A172 (cell line): ENCODE measurements around the gene PPP2R5C. TPM values are rescaled to one million over a fixed set of nuclear protein-coding genes. Genes with fewer than 3 reads are reported as not detected.
"Not testable (repeated sequence)": the region's sequence is repeated elsewhere in the genome, so short reads cannot be mapped to it uniquely, and the experiment has no call there.

Experiments
- DNase-seq: peaks from one replicate; pipeline ENCODE4 v3.0.0-alpha.2; 2015; ENCODE audit warnings: low spot score
- total RNA-seq: library from RNA; depleted of rRNA; stranded (reverse); fragments of >200 nt; shearing (Covaris generic); gene quantifications from 2 replicates; pipeline ENCODE4 v1.2.3, GENCODE V29; 2014; rRNA removed

The PPP2R5C gene
- total RNA-seq, 1 experiment from 2014 or later: 106 TPM

GRCh38 chr14:101965770-101966722, 204.5 kb downstream of the PPP2R5C start:
- no peak for DNase-seq

DNA sequence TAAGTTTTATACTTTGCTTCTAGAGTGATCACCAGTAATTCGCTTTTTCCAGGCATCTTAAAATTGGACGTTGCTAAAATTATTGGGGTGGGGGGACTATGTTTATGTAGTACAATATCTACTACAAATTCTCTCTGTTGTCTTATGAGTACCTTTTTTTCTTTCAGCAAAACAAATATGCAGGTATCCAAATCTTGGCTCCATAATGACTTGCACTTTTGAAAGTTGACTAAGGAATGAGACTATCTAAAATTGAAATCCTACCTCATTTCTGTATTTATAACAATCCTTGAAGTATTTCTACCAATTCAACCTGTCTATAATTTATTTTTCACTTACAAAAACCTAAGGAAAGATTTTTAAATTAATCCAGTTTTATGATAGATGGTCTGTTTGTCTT, 205.2 kb downstream of the PPP2R5C start:
- DNase-seq: no peak

DNA sequence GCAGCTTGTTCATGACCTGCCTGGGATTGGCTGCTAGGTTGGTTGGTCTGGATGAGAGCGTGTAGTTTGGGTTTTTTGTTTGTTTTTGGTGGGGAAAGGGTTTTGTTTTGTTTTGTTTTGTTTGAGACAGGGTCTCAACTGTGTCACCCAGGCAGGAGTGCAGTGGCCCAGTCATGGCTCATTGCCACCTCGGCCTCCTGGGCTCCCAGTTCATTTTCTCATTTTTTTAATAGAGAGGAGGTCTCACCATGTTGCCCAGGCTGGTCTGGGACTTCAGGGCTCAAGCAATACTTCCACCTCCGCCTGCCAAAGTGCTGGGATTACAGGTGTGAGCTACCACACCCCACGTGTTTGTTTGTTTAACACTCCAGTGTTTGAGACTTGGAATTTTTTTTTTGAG, 206.7 kb downstream of the PPP2R5C start:
- no peak for DNase-seq

GRCh38 chr14:101969481-101969880, 208.0 kb downstream of the PPP2R5C start:
- DNase-seq: no peak

GRCh38 chr14:101970830-101971400, 209.4 kb downstream of the PPP2R5C start:
- DNase-seq: no peak

DNA sequence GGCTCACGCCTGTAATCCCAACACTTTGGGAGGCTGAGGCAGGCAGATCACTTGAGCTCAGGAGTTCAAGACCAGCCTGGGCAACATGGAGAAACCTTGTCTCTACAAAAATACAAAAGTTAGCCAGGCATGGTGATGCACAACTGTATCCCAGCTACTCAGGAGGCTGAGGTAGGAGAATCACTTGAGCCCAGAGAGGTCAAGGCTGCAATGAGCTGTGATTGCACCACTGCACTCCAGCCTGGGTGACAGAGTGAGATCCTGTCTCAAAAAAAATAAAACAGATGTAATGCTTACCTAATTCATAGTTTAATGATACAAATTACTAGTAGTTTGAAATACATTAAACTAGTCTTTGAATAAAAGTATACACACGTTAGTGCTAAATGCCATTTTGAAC, 209.9 kb downstream of the PPP2R5C start:
- not testable (repeated sequence) for DNase-seq

DNA sequence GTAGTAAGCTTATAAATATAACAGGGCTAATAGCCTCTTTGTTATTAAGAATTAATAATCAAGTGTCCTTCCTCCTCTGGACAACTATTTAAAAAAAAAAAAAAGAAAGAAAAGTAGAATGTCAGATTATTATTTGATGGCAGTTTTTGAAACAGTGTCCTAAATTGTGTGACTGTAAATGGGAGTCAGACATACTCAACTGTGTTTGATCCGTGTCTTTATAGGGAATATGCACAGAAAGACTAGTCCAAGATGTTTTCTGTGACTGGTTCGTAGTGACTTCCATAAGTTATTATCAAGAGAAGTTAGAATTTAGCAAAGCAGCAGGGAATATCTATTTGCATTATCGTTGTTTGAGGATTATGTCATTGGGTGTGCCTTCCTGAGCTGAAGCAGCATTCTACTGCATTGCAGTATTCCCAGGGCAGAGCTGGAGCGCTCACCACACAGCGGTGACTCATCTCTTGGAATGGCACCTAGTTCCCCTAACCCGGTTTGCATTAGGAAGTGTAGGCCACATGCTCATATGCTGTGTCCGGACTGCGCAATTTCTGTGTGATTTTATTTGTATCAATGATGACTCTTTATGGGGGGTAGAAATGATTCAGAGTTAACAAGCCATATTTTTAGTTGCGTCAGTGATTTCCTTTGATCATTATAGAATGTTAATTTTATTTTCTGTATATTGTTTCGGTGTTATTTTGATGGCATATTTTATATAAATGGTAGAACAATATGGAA, 210.8 kb downstream of the PPP2R5C start:
- peak; percentile 97 for DNase-seq

- DNase-seq: peak; percentile 40
These were observed 211.8 kb downstream of the PPP2R5C start for GRCh38 chr14:101973356-101973755.

DNA sequence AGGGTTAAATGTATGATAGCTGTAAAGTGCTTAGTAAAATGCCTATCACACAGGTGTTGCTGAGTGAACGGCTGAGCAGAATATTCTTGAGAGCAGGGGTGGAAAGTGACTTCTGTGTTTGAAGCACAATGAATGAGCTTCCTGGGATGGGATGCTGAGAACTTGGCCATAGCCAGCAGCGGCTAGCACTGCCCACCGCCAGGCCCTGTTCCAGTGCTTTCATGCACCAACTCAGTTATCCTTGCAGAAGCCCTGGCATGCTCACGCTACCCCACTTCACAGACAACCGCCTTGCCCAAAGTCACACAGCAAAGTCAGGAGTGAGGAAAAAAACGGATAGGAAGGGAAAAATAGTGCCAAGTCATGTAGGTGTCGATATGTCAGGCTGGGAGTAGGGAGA, 213.7 kb downstream of the PPP2R5C start:
- no peak for DNase-seq

Other genes starting within 250 kb of the PPP2R5C start
- gene DIO3, start 200.2 kb upstream of the PPP2R5C start, total RNA-seq: not detected in 2 replicates
- gene DYNC1H1, start 202.9 kb downstream of the PPP2R5C start, total RNA-seq: 265 and 340 TPM in 2 replicates